MM.1S (cell line): Measurements from ENCODE around the gene PDYN.

Experiments
- EZH2phosphoT487 ChIP-seq: fragments of 300-600 bp; sonication (generic); IDR thresholded peaks from 2 replicates; pipeline ENCODE4 v1.6.1; 2018; ENCODE audit warnings: antibody characterized with exemption, low read length
- TF ChIP-seq, protein P1 (sequence below): fragments of 300-600 bp; sonication (generic); IDR thresholded peaks from 2 replicates; pipeline ENCODE4 v1.5.1; 2016; ENCODE audit warnings: antibody characterized with exemption, low read length, mixed read lengths

DNA sequence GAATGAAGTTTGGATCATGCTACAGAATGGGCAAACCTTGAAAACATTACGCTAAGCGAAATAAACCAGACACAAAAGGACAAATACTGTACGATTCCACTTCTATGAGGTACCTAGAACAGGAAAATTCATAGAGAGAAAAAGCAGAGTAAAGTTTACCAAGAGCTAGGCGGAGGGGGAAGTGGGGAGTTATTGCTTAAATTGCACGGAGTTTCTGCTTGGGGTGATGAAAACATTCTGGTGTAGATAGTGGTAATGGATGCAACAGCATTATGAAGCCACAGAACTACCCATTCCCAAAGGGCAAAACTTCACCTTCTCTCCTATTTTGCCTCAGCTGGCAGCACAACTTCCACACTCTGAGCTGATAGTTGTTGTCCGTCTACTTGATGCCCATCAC, 6.4 kb upstream of the PDYN start:
- no peak for TF ChIP-seq EZH2phosphoT487
- TF ChIP-seq, protein P1, sequence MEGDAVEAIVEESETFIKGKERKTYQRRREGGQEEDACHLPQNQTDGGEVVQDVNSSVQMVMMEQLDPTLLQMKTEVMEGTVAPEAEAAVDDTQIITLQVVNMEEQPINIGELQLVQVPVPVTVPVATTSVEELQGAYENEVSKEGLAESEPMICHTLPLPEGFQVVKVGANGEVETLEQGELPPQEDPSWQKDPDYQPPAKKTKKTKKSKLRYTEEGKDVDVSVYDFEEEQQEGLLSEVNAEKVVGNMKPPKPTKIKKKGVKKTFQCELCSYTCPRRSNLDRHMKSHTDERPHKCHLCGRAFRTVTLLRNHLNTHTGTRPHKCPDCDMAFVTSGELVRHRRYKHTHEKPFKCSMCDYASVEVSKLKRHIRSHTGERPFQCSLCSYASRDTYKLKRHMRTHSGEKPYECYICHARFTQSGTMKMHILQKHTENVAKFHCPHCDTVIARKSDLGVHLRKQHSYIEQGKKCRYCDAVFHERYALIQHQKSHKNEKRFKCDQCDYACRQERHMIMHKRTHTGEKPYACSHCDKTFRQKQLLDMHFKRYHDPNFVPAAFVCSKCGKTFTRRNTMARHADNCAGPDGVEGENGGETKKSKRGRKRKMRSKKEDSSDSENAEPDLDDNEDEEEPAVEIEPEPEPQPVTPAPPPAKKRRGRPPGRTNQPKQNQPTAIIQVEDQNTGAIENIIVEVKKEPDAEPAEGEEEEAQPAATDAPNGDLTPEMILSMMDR, result no peak
